Thoracic aorta (tissue), 2 donors: Measurements from ENCODE around the gene GAA. TPM values are rescaled to one million over a fixed set of nuclear protein-coding genes. Genes with fewer than 3 reads are reported as not detected.

Experiments
- ATAC-seq: fragments of 150-250 bp; one replicate; pipeline ENCODE4 v1.8.0; 2017; ENCODE audit warnings: low read depth; ENCODE audit not compliant: insufficient number of reproducible peaks, low FRiP score
- DNase-seq: peaks from one replicate; pipeline ENCODE4 v3.0.0-alpha.2; 2020; ENCODE audit warnings: low spot score
- H3K27ac ChIP-seq, 2 donors: fragments of 200-600 bp; sonication (generic); 1 replicate in 1 of 2; 2 replicates in 1 of 2; pipeline ENCODE4 v1.5.1; 2016; ENCODE audit warnings: mild to moderate bottlenecking in 2 of 2, moderate library complexity in 2 of 2
- H3K27me3 ChIP-seq: fragments of 200-600 bp; sonication (generic); replicated peaks from 2 replicates; pipeline ENCODE4 v1.6.0; 2016; ENCODE audit warnings: mild to moderate bottlenecking; ENCODE audit not compliant: insufficient read depth
- H3K36me3 ChIP-seq: fragments of 200-600 bp; sonication (generic); one replicate; pipeline ENCODE4 v1.5.1; 2016
- H3K4me1 ChIP-seq, 2 donors: fragments of 200-600 bp; sonication (generic); 1 replicate in 1 of 2; 2 replicates in 1 of 2; pipeline versions ENCODE4 v1.5.1 to v1.6.0; 2016; ENCODE audit warnings: low read depth in 2 of 2, mild to moderate bottlenecking in 1 of 2; ENCODE audit not compliant: control insufficient read depth in 1 of 2
- H3K4me3 ChIP-seq: fragments of 200-600 bp; sonication (generic); 2 replicates; pipeline ENCODE4 v1.5.1; 2016; ENCODE audit warnings: mild to moderate bottlenecking
- H3K9me3 ChIP-seq: fragments of 200-600 bp; sonication (generic); 2 replicates; pipeline ENCODE4 v1.5.1; 2016
- CTCF ChIP-seq: fragments of 200-600 bp; sonication (generic); IDR thresholded peaks from one replicate; pipeline ENCODE4 v1.5.1; 2019; ENCODE audit warnings: antibody characterized with exemption
- total RNA-seq, 2 donors: library from RNA; depleted of rRNA; stranded (reverse); fragments of >200 nt; gene quantifications; one replicate each; pipeline versions ENCODE4 v1.1.0 to v1.2.3, GENCODE V29; 2016

Gene GAA
- total RNA-seq, 2 donors from 2014 or later: 101 to 126 TPM

- no peaks in the 10 kb centered on the region for H3K4me1 ChIP-seq
- H3K27ac ChIP-seq: no peak overlapping the region
- no peak for DNase-seq
- TF ChIP-seq CTCF: no peak
- no peaks in the 10 kb centered on the region for H3K36me3 ChIP-seq
- no peaks in the 10 kb centered on the region for H3K9me3 ChIP-seq
- no peaks in the 10 kb centered on the region for H3K27me3 ChIP-seq
- no peak overlapping the region for H3K4me3 ChIP-seq
- ATAC-seq: no peak
Measured at GRCh38 chr17:80113033-80113484, 11.7 kb downstream of the GAA start.

- DNase-seq (no peak), ATAC-seq (no peak)
- H3K27me3 ChIP-seq: no peaks in the 10 kb centered on the region
- no peak for TF ChIP-seq CTCF
- no peaks in the 10 kb centered on the region for H3K4me1 ChIP-seq
- no peaks in the 10 kb centered on the region for H3K36me3 ChIP-seq
- H3K4me3 ChIP-seq: no peak overlapping the region
- no peak overlapping the region for H3K27ac ChIP-seq
- H3K9me3 ChIP-seq: no peaks in the 10 kb centered on the region
Measured at GRCh38 chr17:80114758-80115157, 13.4 kb downstream of the GAA start.

GRCh38 chr17:80115159-80115558 is 13.8 kb downstream of the GAA start:
- DNase-seq: no peak
- Histone ChIP-seq H3K9me3 (no peaks in the 10 kb centered on the region), H3K27ac (no peak overlapping the region), H3K4me1 (no peaks in the 10 kb centered on the region), H3K4me3 (no peak overlapping the region), H3K27me3 (no peaks in the 10 kb centered on the region), H3K36me3 (no peaks in the 10 kb centered on the region)
- ATAC-seq: no peak
- no peak for TF ChIP-seq CTCF

- H3K9me3 ChIP-seq: no peaks in the 10 kb centered on the region
- DNase-seq: no peak
- TF ChIP-seq CTCF: no peak
- no peaks in the 10 kb centered on the region for H3K36me3 ChIP-seq
- no peak overlapping the region for H3K27ac ChIP-seq
- H3K27me3 ChIP-seq: no peaks in the 10 kb centered on the region
- no peak for ATAC-seq
- H3K4me3 ChIP-seq: no peak overlapping the region
- H3K4me1 ChIP-seq: no peaks in the 10 kb centered on the region
Measured at GRCh38 chr17:80116276-80116920, 15.0 kb downstream of the GAA start.

- no peaks in the 10 kb centered on the region for H3K36me3 ChIP-seq
Measured at GRCh38 chr17:80116921-80117380, 15.6 kb downstream of the GAA start.

More at GRCh38 chr17:80116921-80117380, 15.6 kb downstream of the GAA start:
- DNase-seq (no peak), ATAC-seq (no peak)
- no peak for TF ChIP-seq CTCF
- Histone ChIP-seq H3K27me3 (no peaks in the 10 kb centered on the region), H3K4me1 (no peaks in the 10 kb centered on the region), H3K27ac (no peak overlapping the region), H3K4me3 (no peak overlapping the region), H3K9me3 (no peaks in the 10 kb centered on the region)
